Measurements from ENCODE around the gene SLC24A3. TPM values are rescaled to one million over a fixed set of nuclear protein-coding genes. Genes with fewer than 3 reads are reported as not detected.

The SLC24A3 gene
- total and polyA plus RNA-seq, 2 of the 13 experiments (the other 11 are each of a cell fraction or from before 2014, with no cell fraction given): not detected

GRCh38 chr20:19757487-19758132 is 545.2 kb downstream of the SLC24A3 start (continued):
- TF ChIP-seq GMEB2 (CRISPR knock-in tag; IDR thresholded peaks at IDR 0.05; ENCODE audit: low read depth) (no peak), ZBTB7B (CRISPR knock-in tag; IDR thresholded peaks at IDR 0.05) (peak; percentile 58; the same call in 1 of the 2 replicates), FOXA1 (IDR thresholded peaks at IDR 0.05) (no peak), FOXA1 (CRISPR knock-in tag; IDR thresholded peaks at IDR 0.05) (no peak), ATF1 (CRISPR knock-in tag; IDR thresholded peaks at IDR 0.05) (no peak), NFIC (IDR thresholded peaks at IDR 0.05; ENCODE audit: low read length) (no peak), ZC3H4 (CRISPR knock-in tag; IDR thresholded peaks at IDR 0.05; ENCODE audit: borderline replicate concordance) (no peak), MXD3 (CRISPR knock-in tag; IDR thresholded peaks at IDR 0.05) (peak; percentile 27; the same call in 1 of the 2 replicates), ZNF773 (CRISPR knock-in tag; IDR thresholded peaks at IDR 0.05; ENCODE audit: borderline replicate concordance) (no peak), ZNF777 (CRISPR knock-in tag; IDR thresholded peaks at IDR 0.05) (peak; percentile 12; the same call in 1 of the 2 replicates), IKZF4 (CRISPR knock-in tag; IDR thresholded peaks at IDR 0.05; ENCODE audit: borderline replicate concordance, low read depth, not compliant biosample characterization) (no peak), HMG20A (CRISPR knock-in tag; IDR thresholded peaks at IDR 0.05; ENCODE audit: borderline replicate concordance) (no peak), RFXANK (CRISPR knock-in tag; IDR thresholded peaks at IDR 0.05) (no peak), ZNF558 (CRISPR knock-in tag; IDR thresholded peaks at IDR 0.05; ENCODE audit: borderline replicate concordance) (no peak), DDIT3 (CRISPR knock-in tag; IDR thresholded peaks at IDR 0.05) (no peak), ZNF691 (CRISPR knock-in tag; IDR thresholded peaks at IDR 0.05; ENCODE audit: borderline replicate concordance, low read depth) (no peak; the same call in 1 of the 2 replicates), NFAT5 (CRISPR knock-in tag; IDR thresholded peaks at IDR 0.05) (peak; percentile 32; the same call in 1 of the 2 replicates), ZMYM3 (CRISPR knock-in tag; IDR thresholded peaks at IDR 0.05) (peak; percentile 43; the same call in 1 of the 2 replicates), ZNF737 (CRISPR knock-in tag; IDR thresholded peaks at IDR 0.05; ENCODE audit: borderline replicate concordance) (no peak), SOX5 (CRISPR knock-in tag; IDR thresholded peaks at IDR 0.05; ENCODE audit: borderline replicate concordance) (peak; percentile 14; the same call in 1 of the 2 replicates), ZNF441 (CRISPR knock-in tag; IDR thresholded peaks at IDR 0.05; ENCODE audit: borderline replicate concordance) (peak; percentile 68; the same call in 1 of the 2 replicates), ZNF326 (CRISPR knock-in tag; IDR thresholded peaks at IDR 0.05; ENCODE audit: borderline replicate concordance) (no peak)
